HepG2 (cell line): Measurements from ENCODE around the gene CPPED1.

ENCODE experiments used
- CCDC6 ChIP-seq: sonication (generic); formaldehyde crosslinking; IDR thresholded peaks from 2 replicates; pipeline ENCODE4 v1.8.1; 2022; ENCODE audit warnings: mild to moderate bottlenecking, missing genetic modification reagents, moderate library complexity
- HIVEP1 ChIP-seq: sonication (generic); formaldehyde crosslinking; IDR thresholded peaks from 2 replicates; pipeline ENCODE4 v1.4.0; 2020; ENCODE audit warnings: mild to moderate bottlenecking, missing genetic modification reagents
- POLR2A ChIP-seq, 2 experiments: IDR thresholded peaks; 2 replicates each; pipeline ENCODE4 v1.6.1; 2011; ENCODE audit warnings: low read depth in 2 of 2, low read length in 2 of 2, mild to moderate bottlenecking in 1 of 2, moderate library complexity in 1 of 2; ENCODE audit not compliant: insufficient read depth in 1 of 2
- ZBTB43 ChIP-seq: sonication (generic); formaldehyde crosslinking; conservative IDR thresholded peaks from 2 replicates; pipeline ENCODE4 v1.4.0; 2020; ENCODE audit warnings: missing genetic modification reagents
- ZNF281 ChIP-seq: sonication (generic); formaldehyde crosslinking; IDR thresholded peaks from 2 replicates; pipeline ENCODE4 v1.4.0; 2020; ENCODE audit warnings: missing genetic modification reagents, borderline replicate concordance
- ZNF33A ChIP-seq: sonication (generic); formaldehyde crosslinking; IDR thresholded peaks from 2 replicates; pipeline ENCODE4 v1.5.1; 2020; ENCODE audit warnings: missing genetic modification reagents, mild to moderate bottlenecking, moderate library complexity, borderline replicate concordance
- ZNF761 ChIP-seq: sonication (generic); formaldehyde crosslinking; conservative IDR thresholded peaks from 2 replicates; pipeline ENCODE4 v1.4.0; 2020; ENCODE audit warnings: mild to moderate bottlenecking, missing genetic modification reagents
- ZNF841 ChIP-seq: sonication (generic); formaldehyde crosslinking; IDR thresholded peaks from 2 replicates; pipeline ENCODE4 v1.8.1; 2023; ENCODE audit warnings: missing genetic modification reagents, borderline replicate concordance

- no peak for TF ChIP-seq ZNF33A (CRISPR knock-in tag)
- TF ChIP-seq CCDC6 (CRISPR knock-in tag): no peak
- TF ChIP-seq HIVEP1 (CRISPR knock-in tag): no peak
- TF ChIP-seq POLR2A (IDR thresholded peaks at IDR 0.05; ENCODE audit: insufficient read depth in 1 of 2, low read depth in 2 of 2, low read length in 2 of 2): no peak
- no peak for TF ChIP-seq ZBTB43
- TF ChIP-seq ZNF761: no peak
- no peak for TF ChIP-seq ZNF841 (CRISPR knock-in tag)
- TF ChIP-seq ZNF281 (CRISPR knock-in tag): no peak
Observed at GRCh38 chr16:12729448-12729847, 74.2 kb downstream of the CPPED1 start.
